SU-DHL-6 (cell line): ENCODE measurements around the gene LMX1A.

Experiments
- CTCF ChIP-seq: fragments of 200-600 bp; sonication (generic); IDR thresholded peaks from one replicate; pipeline ENCODE4 v1.5.1; 2017; ENCODE audit warnings: antibody characterized with exemption, mild to moderate bottlenecking, low read length, moderate library complexity; ENCODE audit not compliant: insufficient read depth, poor library complexity, severe bottlenecking
- EZH2phosphoT487 ChIP-seq: fragments of 200-600 bp; sonication (generic), shearing (Covaris generic); conservative IDR thresholded peaks from 2 replicates; pipeline ENCODE4 v1.6.1; 2018; ENCODE audit warnings: mild to moderate bottlenecking, antibody characterized with exemption, low read length, moderate library complexity, mixed read lengths

- TF ChIP-seq CTCF (no peak), EZH2phosphoT487 (no peak)
These were observed 186.8 kb downstream of the LMX1A start for GRCh38 chr1:165169729-165170128.
